ENCODE results near the gene MAP2K6.

GRCh38 chr17:69602972-69603371, 188.5 kb downstream of the MAP2K6 start:
- TF ChIP-seq CTCF (IDR thresholded peaks at IDR 0.05; ENCODE audit: insufficient read depth, low read depth, low read length) = no peak
- TF ChIP-seq EZH2 (IDR thresholded peaks at IDR 0.05; ENCODE audit: insufficient read depth, low read length) = no peak

Data from astrocyte (in vitro differentiated cells and primary cell).